Bone marrow (tissue), 2 donors: ENCODE measurements around the gene UCP2.
A peak's percentile ranks its signal among the peaks of the same experiment; 100 is the strongest.

Experiments
- DNase-seq, 2 donors: peaks; one replicate each; lab custom pipeline; 2025; lab: John Stamatoyannopoulos, UW

Gene UCP2

GRCh38 chr11:73982595-73982989, at the start of gene UCP2:
Gene UCP2 (minus strand): TSS chr11:73982843. CDS start chr11:73978378, 4,465 bp downstream.
- DNase-seq = peak in 1 of 2 donors; percentile 79

DNA sequence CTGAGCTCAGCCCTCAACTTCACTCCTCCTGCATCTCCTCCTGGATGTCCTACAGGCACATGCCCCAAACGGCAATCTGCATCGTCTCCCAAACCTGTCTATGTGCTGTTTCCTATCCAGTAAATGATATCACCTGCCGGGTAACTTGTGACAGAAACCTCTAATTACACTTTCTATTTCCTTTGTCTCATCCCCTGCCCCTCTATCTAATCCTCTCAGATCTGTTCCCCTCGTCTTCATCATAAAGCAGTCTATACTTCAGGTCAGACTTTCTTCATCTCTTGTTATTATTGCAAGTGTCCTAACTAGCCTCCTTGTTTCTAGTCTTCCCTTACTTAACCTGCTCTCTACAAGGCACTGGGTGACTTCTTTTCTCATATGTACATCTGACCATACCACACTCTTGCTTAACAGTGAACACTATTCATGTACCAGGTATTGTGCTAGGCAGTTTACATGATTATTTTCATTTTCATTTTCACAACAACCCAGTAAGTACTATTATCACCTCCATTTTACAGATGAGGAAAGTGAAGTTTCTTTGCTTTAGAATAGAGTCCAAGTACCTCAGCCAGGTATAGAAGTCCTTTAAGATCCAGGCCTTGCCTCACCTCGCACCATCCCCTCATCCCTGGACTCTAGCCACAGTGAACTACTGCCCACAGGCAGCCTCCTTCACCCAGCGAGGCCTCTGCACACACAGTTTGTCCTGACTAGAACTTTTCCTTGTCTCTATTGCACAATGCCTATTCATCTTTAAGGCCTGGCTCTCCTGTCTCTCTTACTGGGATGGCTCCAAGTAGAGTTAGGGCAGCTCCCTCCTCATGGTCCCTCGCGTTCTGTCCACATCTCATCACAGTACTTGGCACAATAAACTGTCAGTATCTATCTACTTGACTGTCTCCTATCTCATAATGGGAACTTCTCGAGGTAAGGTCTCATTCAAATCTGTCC, 48.4 kb upstream of the UCP2 start:
- no peak for DNase-seq

GRCh38 chr11:74025467-74026166, 43.0 kb upstream of the UCP2 start:
- no peak for DNase-seq

DNA sequence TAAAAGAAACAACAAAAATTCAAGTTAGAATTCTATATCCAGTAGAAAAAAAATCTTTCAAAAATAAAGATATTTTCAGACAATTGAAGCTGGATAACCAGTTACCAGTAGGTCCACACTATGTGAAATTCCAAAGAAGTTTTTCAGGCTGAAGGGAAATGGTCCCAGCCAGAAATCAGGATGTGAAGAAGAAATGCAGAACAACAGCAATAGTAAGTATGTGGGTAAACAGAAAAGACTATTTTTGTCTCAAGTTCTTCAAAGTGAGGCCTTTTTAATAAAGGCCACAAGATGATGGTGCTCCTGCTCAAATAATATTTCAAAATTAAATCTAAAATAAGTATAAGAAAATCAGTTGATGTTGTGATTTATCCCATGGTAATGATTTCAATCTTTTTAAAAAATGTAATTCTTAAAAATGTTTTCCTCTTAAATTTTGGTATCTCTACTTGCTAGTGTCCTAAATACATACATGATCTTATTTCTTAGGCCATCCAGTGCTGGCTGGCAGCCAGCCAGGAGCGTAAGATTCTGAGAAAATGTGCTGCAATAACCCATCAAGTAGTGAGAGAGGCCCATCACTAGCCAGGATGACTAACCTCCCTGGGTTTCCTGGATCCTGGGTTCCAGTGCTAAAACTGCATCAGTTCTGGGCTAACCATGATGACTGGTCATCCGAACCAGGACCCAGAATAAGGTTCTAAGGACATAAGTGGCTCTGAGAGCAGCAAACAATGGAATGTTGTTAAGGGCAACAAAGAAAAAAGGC, 41.8 kb upstream of the UCP2 start:
- peak in 1 of 2 donors; percentile 36 for DNase-seq

DNA sequence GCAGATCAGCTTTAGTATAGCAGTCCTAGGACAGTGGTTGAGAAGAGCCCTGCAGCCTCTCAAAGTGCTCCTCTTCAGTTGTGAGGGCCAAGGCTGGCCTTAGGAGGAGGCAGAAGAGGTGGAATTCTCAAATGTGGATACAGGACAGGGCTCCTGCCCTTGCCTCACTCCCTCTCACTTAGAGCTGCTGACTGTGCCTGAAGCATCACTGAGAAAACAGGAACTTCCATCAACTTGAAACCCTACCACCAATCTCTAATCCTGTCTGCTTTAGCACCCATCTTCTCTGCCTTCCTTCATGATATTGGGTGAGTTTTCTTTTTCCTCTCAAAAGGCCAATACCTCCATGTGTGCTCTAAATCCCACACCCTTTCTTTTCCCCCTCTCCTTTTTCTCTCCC, 40.6 kb upstream of the UCP2 start:
- DNase-seq = no peak

GRCh38 chr11:74022546-74022945, 39.9 kb upstream of the UCP2 start:
- DNase-seq = no peak

DNA sequence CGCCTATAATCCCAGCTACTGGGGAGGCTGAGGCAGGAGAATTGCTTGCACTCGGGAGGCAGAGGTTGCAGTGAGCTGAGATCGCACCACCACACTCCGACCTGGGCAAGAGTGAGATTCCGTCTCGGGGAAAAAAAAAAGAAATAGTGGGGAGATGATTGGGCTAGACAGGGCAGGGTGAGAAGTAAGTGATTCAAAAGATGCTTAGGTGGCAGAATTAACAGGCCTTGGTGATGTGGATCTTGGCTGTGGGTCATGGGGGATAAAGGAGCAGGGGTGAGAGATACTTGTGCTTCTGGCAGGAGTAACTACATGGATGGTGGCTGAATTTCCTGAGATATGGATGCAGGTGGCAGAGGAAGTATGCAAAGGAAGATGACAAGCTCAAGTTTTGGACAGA, 39.4 kb upstream of the UCP2 start:
- DNase-seq = no peak

- peak in 1 of 2 donors; percentile 20 for DNase-seq
Measured at GRCh38 chr11:74020539-74020938, 37.9 kb upstream of the UCP2 start.

- no peak for DNase-seq
Measured at GRCh38 chr11:74019860-74020259, 37.2 kb upstream of the UCP2 start.

DNA sequence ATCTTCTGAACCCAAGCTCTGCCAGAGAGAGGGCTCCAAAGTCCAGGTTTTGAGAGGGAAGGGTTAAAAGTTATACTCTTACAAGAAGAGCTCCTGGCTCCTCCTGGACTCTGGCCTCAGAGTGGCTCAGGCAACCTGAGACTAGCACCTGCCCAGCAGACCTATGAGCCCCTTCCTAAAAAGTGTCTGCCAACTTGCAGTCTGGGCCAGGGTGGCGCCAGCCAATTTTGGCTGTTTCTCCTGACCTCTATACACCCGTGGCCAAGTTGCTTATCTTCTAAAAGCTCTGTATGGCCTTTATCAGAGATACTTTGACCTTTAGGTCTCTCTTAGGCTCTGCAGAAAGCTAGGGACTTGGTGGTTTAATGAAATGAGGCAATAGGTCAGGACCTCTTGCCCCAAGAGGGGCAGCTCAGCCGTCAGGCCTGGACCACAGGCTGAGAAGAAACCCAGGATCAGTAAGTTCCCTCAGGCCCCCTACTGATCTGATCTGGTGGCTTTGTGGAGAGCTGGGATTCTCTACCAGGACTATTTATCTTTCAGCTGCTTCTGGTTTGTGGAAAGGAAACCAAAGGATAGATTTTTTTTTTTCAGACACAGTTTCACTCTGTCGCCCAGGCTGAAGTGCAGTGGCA, 36.6 kb upstream of the UCP2 start:
- DNase-seq = no peak

DNA sequence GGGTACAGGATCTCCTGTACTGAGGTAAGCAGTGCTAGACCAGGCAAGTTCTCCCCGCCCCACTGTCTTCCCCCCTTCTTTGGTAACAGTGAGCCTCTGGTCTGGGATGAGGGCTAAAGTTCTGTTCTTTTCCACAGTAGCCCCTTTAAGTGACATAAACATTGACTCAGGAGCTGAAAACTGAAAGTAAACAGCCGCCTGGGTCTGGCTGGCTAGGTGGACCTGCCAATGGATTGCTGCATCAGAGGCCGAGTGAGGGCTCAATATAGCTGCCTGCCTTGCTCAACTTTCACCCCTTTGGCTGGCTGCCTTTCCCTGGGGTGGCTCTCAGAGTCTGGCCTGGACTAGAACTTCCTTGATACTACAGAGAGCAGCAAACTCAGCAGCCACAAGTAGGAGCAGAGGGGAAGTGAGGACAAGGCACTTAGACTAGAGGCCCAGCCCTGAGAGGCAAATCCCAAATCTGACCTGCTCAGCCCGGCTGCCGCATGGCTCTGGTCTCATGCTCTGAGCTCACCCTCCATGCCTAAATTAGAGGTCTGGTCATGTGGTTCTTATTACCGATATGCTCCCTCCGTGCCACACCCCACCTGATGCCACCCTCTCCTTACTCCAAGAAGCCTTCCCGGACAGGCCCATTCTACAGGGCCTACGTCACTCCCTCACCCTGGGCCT, 35.8 kb upstream of the UCP2 start:
- peak; percentile 19 to 29 for DNase-seq

- no peak for DNase-seq
Measured at GRCh38 chr11:74017631-74018030, 35.0 kb upstream of the UCP2 start.

- no peak for DNase-seq
Measured at GRCh38 chr11:74015919-74016684, 33.5 kb upstream of the UCP2 start.

GRCh38 chr11:74014880-74015279, 32.2 kb upstream of the UCP2 start:
- peak in 1 of 2 donors; percentile 25 for DNase-seq

DNA sequence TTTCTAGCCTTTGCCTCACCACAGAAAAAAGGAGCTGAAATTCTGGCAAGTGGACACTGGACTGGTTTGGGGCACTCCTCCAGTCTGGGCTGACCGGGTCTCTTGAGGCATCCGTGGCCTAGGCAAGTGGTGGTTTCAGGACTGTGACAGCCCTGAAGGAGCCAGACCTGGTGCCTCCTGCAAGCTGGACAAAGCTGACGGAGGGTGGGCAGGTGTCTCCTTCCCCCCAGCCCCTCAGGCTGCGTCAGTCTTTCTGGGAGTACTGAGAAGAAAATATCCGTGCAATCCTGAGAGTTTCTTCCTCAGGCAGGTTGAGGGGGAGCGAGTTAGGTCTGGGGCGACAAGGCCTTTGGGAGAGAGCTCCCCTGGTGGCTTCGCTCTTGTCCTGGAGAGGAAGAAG, 30.5 kb upstream of the UCP2 start:
- no peak for DNase-seq

DNA sequence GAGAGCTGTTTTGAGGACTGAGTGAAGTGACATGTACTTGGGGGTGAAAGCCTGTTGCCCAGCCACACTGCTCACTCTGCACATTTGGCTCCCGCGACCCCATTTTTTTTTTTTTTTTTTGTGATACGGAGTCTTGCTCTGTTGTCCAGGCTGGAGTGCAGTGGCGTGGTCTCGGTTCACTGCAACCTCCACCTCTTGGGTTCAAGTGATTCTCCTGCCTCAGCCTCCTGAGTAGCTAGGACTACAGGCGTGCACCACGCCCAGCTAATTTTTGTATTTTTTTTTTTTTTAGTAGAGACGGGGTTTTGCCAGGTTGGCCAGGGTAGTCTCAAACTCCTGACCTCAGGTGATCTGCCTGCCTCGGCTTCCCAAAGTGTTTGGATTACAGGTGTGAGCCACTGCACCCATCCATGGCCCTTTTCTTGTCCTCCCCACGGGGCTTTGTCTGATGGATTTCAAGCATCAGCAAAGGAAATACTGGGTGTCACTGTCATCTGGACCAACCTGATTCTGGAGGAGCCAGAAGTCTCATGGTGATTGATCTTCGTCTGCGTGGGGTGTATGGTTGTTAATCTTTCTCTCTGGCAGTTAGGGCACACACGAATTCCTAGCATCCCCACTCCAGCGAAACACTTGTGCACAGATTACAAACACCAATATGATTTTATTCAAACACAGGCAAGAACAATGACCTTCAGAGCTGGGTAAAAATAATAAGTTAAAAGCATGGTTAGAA, 29.6 kb upstream of the UCP2 start:
- no peak for DNase-seq

DNA sequence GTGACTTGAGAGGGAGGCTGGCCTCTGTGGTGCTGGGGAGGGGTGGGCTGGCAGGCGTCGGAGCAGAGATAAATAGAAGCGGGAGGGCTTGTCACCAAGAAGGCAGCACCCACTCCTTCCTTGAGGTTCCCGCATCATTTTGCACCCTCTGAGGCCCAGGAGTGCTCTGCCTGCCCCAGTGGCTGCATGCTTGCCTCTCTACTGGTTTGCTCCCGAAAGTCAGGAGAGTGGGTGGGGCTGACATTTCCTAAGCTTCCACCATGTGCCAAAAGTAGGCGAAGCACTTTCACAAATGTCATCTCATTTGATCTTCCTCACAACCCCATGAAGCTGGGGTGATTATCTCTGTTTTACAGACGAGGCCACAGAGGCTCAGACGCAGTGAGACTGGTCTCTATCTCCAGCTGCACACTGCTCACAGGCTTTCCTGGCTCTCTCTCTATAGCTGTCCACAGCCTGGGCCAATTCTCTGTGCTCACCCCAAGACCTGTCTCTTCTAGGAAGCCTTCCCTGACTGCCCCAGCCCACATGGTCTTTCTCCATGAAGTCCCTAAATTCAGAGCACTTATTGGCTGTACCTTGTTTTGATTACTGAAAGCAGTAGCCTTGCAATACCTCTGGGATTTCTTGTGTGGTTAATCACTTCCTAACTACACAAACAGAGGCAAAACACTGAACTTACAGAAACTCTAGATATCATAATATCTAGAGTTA, 28.9 kb upstream of the UCP2 start:
- peak in 1 of 2 donors; percentile 8 for DNase-seq

- peak in 1 of 2 donors; percentile 12 for DNase-seq
Measured at GRCh38 chr11:74010306-74011300, 28.0 kb upstream of the UCP2 start.
